HG02840 (cell line): ENCODE data around the gene KDM2A.
"Not testable (repeated sequence)": the region's sequence is repeated elsewhere in the genome, so short reads cannot be mapped to it uniquely, and the experiment has no call there.

ENCODE experiments used
- ATAC-seq: cut with Tn5 transposase; IDR thresholded peaks from one replicate; pipeline ENCODE4 v1.9.1; 2021; ENCODE audit warnings: mild to moderate bottlenecking, moderate library complexity, moderate number of reproducible peaks; ENCODE audit not compliant: unreplicated experiment, low FRiP score

The KDM2A gene

GRCh38 chr11:67255353-67255752 lies 136.3 kb downstream of the KDM2A start:
- no peak for ATAC-seq

GRCh38 chr11:67255864-67256263 lies 136.8 kb downstream of the KDM2A start:
- ATAC-seq, result no peak

- ATAC-seq, result no peak
Observed at GRCh38 chr11:67256477-67257135, 137.5 kb downstream of the KDM2A start.

DNA sequence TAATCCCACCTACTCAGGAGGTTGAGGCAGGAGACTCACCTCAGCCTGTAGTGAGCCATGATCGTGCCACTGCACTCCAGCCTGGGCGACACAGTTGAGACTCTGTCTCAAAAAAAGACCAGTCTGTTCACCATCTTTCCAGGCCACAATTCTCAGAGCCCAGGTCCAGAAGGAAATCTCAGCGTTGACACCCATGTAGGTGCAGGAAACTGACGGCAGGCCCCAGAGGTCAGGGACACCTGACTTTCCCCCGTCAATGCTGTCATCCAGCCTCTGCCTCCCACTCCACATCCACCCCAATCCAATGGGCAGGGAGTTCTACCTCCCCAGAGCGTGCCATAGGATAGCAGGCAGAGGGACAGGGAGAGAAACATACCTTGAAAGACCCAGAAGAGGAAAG lies 141.3 kb downstream of the KDM2A start:
- no peak for ATAC-seq

DNA sequence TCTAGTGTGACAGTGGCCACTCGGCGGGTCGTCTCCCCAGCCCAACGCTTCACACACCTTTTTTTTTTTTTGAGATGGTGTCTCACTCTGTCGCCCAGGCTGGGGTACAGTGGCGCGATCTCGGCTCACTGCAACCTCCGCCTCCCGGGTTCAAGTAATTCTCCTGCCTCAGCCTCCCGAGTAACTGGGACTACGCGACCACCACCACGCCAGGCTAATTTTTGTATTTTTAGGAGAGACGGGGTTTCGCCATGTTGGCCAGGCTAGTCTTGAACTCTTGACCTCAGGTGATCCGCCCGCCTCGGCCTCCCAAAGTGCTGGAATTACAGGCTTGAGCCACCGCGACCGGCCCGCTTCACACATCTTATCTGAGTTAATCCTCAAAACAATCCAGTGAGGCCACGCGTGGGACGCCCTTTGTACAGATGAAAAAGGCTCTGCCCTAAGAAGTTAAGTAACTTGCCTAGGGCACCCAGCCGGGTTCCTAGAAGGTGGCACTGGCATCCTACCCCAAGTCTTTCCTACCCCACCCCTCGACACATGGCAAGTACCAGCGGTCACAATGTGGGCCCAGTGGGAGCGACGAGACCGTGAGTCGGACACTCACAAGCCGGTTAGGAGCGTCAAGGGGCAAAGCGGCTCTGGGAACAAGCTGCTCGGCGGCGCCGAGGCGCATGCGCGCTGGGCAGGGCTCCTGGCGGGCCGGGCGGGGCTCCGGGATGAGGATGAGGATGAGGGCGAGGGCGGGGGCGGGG lies 142.0 kb downstream of the KDM2A start:
- ATAC-seq, result not testable (repeated sequence)

- ATAC-seq, result no peak
Observed at GRCh38 chr11:67261640-67261945, 142.5 kb downstream of the KDM2A start.

DNA sequence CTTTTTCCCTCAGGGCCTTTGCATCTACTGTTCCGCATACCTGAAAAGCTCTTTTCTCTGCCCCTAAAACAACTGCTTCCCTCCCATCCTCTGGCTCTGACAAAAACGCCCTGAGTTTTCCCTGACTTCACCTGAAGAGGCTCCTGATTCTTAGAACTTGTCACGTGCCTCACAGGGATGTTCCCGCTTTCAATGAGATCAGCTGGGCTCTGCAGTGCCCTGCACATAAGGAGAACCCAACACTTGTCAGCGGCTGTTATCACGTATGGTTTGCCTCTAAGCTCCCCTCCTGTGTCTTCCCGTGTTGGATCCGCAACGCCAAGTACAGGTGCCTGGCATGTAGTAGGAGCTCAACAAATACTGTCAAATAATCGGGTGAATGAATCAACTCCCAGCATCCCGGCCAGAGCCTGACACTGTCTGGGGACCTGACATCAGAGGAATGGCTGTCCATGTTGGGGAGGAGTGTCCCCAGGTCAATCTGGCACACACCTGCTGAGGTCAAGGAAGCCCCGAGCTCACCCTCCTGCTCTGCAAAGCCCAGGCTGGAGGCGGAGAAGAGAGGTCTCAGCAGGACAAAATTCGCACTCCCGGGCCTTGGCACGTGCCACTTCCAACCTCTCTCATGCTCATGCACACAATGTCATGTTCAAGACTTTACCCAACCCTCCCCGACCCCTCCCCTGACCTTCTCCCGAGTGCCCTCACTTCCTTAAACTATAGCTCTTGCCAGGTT lies 143.1 kb downstream of the KDM2A start:
- ATAC-seq, result no peak

DNA sequence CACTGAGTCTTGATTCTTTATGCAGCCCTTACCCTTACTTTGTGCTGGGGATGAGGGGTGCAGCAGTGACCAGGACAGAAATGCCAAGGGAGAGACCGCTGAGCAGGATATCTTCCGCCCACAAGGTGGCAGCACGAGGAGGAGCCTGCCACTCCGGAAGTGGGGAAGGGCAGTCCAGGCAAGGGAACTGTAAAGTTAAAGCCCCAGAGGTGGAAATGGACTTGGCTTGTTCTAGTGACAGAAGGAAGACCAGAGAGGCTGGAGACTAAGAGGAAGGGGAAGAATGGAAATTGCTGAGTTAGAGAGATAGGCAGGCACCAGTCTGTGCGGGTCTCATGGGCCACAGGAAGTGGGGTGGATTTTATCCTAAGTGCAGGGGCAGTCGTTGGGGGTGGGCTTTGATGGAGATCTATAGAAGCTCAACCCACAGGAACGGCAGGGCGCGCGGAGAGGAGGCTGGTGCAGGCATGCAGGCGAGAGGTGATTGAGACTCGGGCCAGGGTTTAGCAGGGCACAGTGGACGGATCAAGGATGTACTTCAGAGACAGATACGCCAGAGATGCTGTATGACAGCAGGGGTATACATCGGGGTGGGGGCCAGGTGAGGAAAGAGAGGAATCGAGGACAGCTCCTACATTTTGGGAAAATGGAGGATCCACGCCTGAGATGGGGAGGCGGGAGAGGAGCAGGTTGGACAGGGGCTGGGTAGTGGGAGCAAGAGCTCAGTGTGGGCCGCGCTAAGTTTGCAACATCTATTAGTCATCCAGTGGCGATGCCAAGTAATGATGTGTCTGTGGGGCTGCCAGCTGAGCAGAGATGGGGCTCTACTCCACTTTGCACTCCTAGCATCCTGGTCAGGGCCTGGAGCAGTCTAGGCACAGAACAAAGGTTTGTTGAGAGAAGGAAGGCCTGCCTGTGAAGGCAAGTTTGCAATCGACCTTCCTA lies 143.9 kb downstream of the KDM2A start:
- ATAC-seq, result no peak

DNA sequence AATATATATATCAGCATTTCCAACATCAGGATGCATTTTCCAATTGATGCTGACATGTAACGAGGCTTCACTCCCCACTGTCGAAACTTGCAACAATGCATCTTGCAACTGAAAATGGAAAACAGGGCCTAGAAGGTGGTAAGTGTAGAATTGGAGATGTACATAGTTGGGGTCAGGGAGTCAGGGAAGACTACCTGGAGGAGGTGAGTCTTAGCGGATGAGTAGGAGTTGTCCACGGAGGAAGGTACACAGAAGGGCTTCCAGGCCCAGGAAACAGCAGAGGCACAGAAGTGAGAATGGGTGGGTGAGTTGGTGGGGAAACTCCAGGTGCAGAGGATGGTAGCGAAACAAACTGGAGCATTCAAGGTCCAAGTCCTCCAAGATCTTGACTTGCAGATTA lies 145.2 kb downstream of the KDM2A start:
- ATAC-seq, result no peak

DNA sequence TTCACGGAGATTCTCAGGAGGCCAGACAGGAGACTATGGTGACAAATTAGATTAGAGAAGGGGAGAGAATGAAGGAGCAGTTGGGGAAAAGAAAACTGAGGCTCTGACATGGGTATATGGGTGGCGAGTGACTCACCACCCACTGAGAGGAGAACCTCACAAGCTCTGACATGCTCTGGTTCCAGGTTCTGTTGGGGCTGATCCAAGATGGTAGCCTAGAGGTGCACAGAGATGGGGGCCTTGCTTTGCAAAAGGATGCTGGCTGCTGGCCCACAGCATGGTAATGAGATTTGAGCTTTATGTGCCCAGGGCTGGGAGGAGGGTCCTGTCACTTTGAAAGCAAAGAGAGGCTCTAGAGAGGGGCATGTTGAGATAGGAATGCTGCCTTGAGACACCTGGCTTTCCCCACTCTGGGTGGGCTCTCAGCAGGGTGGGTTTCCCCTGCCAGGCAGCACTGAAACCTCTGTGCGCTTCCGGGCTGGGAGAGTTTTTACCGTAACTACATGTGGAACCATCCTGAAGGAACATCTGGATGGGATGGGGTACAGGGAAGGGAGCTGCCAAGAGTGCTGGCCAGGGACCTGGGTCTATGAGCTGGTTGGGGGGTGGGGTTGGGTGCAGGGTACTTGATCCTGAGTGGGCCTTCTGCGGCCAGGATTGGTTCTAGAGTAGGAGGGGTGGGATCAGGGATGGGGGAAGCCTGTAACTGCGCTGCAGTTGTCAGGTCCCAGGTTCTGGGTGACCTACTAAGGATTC lies 146.0 kb downstream of the KDM2A start:
- ATAC-seq, result no peak

- no peak for ATAC-seq
Observed at GRCh38 chr11:67265633-67266448, 146.8 kb downstream of the KDM2A start.

GRCh38 chr11:67266449-67267187 lies 147.6 kb downstream of the KDM2A start, which contains the start of gene GRK2:
Gene GRK2, plus strand, starts transcription at chr11:67266473. Its CDS starts 227 bp downstream, at chr11:67266700.
- ATAC-seq, result no peak

- no peak for ATAC-seq
Observed at GRCh38 chr11:67267188-67268080, 148.4 kb downstream of the KDM2A start.

DNA sequence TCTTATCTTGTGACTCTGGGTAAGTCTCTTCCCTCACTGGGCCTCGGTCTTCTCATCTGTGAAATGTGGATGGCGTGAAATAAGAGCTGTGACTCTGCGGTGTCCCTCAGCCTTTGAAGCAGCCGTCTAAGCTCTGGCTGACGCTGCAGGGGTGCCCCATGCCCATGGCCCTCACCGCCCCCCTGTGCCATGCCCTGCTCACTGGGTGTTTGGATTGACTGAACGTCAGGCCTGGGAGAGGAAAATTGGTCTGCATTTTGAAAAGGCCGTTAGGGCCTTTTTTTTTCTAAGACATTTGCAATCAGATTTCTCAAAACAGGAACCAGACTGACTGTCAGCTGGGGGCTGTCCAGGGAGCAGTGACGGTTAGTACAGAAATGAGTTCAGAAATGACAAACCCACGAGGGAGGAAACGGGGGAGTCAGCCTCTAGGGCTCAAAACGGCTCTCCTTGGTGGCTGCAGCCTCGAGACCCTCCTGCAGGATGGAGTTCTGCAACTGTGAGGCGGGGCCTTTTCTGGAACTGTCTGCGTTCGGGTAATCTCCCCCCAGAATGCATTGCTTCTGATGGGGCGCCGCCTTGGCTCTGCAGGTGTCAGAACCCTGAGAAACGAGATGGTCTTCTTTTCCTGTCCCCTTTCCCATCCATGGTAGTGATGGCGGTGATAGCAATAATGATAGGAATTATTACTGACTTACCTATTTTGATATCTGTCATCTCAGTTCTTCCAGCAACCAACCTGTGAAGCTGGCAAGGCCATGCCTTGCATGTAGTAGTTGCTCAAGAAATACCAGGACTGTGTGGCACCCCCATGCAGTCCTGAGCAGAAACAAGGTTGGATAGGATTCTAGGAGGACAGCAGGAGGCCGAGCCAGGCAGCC lies 149.3 kb downstream of the KDM2A start:
- ATAC-seq, result no peak

- ATAC-seq, result no peak
Observed at GRCh38 chr11:67268962-67269268, 149.9 kb downstream of the KDM2A start.
